ENCODE measurements around the gene SIGLEC15.
"Not testable (repeated sequence)": the region's sequence is repeated elsewhere in the genome, so short reads cannot be mapped to it uniquely, and the experiment has no call there.

SIGLEC15 gene

DNA sequence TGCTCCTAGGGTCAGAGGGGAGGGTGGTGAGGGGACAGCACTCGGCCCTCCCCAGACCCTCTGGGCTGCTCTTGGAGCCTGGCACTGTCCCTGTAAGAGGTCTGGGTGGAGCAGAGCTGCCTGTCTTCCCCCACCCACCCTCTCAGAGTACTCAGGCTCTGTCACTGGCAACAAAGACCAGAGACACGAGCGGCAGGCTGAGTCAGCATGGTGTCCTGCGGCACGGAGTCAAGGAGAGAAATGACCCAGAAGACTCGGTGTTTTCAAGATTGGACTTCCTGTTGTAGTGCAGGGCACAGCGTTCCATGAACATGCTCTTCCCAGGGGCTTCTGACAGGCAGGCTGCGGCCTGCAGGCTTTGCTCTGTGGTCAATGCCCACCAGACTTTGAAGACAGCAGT, 19.9 kb downstream of the SIGLEC15 start:
- no peaks in the 10 kb centered on the region for H4K20me1 ChIP-seq (ENCODE audit: insufficient read depth, low read length)
- TF ChIP-seq CTCF (IDR thresholded peaks at IDR 0.05; ENCODE audit: borderline replicate concordance, extremely low read depth, low read length, poor library complexity, severe bottlenecking), result no peak
- TF ChIP-seq EZH2 (IDR thresholded peaks at IDR 0.05; ENCODE audit: borderline replicate concordance, low read depth, low read length, severe bottlenecking), result no peak
- no peaks in the 10 kb centered on the region for H3K79me2 ChIP-seq (ENCODE audit: insufficient read depth, low read length)

DNA sequence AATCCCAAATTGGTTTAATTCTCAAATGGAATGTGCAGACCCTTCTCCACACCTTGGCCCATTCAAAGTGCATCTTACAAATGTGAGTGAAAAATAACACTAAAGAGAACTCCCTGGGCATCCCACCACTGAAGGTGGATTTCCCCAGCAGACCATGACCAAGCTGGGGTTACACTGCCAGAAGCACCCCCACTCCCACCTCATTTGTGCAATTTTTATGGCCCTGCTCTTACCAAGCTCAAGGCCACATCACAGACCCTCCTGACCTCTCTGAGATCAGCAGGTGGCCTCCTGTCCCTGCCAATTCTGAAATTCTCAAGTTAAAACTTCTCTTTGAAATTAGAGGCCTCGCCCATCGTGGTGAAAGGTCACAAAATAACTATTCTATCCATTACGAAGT, 21.6 kb downstream of the SIGLEC15 start:
- Histone ChIP-seq H3K9me3 (ENCODE audit: insufficient read depth, low read length, severe bottlenecking) (no peaks in the 10 kb centered on the region), H3K27ac (ENCODE audit: low read length) (no peak overlapping the region), H3K36me3 (ENCODE audit: insufficient read depth, low read length) (peaks cover 21% of the 10 kb centered on the region), H3K4me1 (ENCODE audit: insufficient read depth, low read length) (no peaks in the 10 kb centered on the region), H4K20me1 (ENCODE audit: insufficient read depth, low read length) (no peaks in the 10 kb centered on the region), H3K4me3 (ENCODE audit: low read depth in 1 of 2, low read length in 2 of 2) (no peak overlapping the region), H3K4me2 (ENCODE audit: insufficient read depth, low read length) (no peak overlapping the region), H2AFZ (ENCODE audit: low read depth, low read length) (no peak overlapping the region), H3K9ac (ENCODE audit: low read depth, low read length) (no peak overlapping the region), H3K27me3 (ENCODE audit: insufficient read depth, low read length, poor library complexity) (no peaks in the 10 kb centered on the region), H3K79me2 (ENCODE audit: insufficient read depth, low read length) (no peaks in the 10 kb centered on the region)
- DNase-seq (no peak), ATAC-seq (ENCODE audit: insufficient read depth, low read depth) (no peak)
- TF ChIP-seq EZH2 (IDR thresholded peaks at IDR 0.05; ENCODE audit: borderline replicate concordance, low read depth, low read length, severe bottlenecking) (no peak), CTCF (IDR thresholded peaks at IDR 0.05; ENCODE audit: borderline replicate concordance, extremely low read depth, low read length, poor library complexity, severe bottlenecking) (no peak)

More for the DNA sequence above, 19.9 kb downstream of the SIGLEC15 start:
- Histone ChIP-seq H3K4me2 (ENCODE audit: insufficient read depth, low read length) (no peak overlapping the region), H3K9me3 (ENCODE audit: insufficient read depth, low read length, severe bottlenecking) (no peaks in the 10 kb centered on the region), H3K4me3 (ENCODE audit: low read depth in 1 of 2, low read length in 2 of 2) (no peak overlapping the region), H3K27ac (ENCODE audit: low read length) (no peak overlapping the region), H3K36me3 (ENCODE audit: insufficient read depth, low read length) (peaks cover 12% of the 10 kb centered on the region; the same call in 1 of the 2 replicates), H3K9ac (ENCODE audit: low read depth, low read length) (no peak overlapping the region), H3K4me1 (ENCODE audit: insufficient read depth, low read length) (no peaks in the 10 kb centered on the region), H2AFZ (ENCODE audit: low read depth, low read length) (no peak overlapping the region), H3K27me3 (ENCODE audit: insufficient read depth, low read length, poor library complexity) (no peaks in the 10 kb centered on the region)
- no peak for DNase-seq
- ATAC-seq (ENCODE audit: insufficient read depth, low read depth), result no peak

DNA sequence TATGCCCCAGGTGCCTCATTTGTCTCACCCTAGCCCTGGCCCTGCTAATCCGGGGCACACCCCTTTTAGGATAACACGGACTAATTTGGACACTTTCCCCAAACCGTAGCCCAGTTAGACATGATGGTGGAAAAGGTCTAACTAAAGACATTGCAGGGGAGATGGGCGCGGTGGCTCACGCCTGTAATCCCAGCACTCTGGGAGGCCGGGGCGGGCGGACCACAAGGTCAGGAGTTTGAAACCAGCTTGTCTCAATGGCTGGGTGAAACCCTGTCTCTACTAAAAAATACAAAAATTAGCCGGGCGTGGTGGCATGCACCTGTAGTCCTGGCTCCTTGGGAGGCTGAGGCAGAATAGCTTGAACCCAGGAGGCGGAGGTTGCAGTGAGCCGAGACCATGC, 23.2 kb downstream of the SIGLEC15 start:
- H3K9ac ChIP-seq (ENCODE audit: low read depth, low read length); H3K4me1 ChIP-seq (ENCODE audit: insufficient read depth, low read length); H3K27me3 ChIP-seq (ENCODE audit: insufficient read depth, low read length, poor library complexity); H3K27ac ChIP-seq (ENCODE audit: low read length); H3K4me3 ChIP-seq (ENCODE audit: low read depth in 1 of 2, low read length in 2 of 2); H3K9me3 ChIP-seq (ENCODE audit: insufficient read depth, low read length, severe bottlenecking); H2AFZ ChIP-seq (ENCODE audit: low read depth, low read length); H3K79me2 ChIP-seq (ENCODE audit: insufficient read depth, low read length); ATAC-seq (ENCODE audit: insufficient read depth, low read depth); H4K20me1 ChIP-seq (ENCODE audit: insufficient read depth, low read length); DNase-seq; H3K4me2 ChIP-seq (ENCODE audit: insufficient read depth, low read length): not testable (repeated sequence)
- H3K36me3 ChIP-seq (ENCODE audit: insufficient read depth, low read length), result peaks cover 34% of the 10 kb centered on the region

- ATAC-seq (ENCODE audit: insufficient read depth, low read depth) (no peak), DNase-seq (no peak)
- H3K27me3 ChIP-seq (ENCODE audit: insufficient read depth, low read length, poor library complexity), result no peaks in the 10 kb centered on the region
- H3K4me3 ChIP-seq (ENCODE audit: low read depth in 1 of 2, low read length in 2 of 2), result no peak overlapping the region
- H3K27ac ChIP-seq (ENCODE audit: low read length), result no peak overlapping the region
- no peak overlapping the region for H3K9ac ChIP-seq (ENCODE audit: low read depth, low read length)
- TF ChIP-seq CTCF (IDR thresholded peaks at IDR 0.05; ENCODE audit: borderline replicate concordance, extremely low read depth, low read length, poor library complexity, severe bottlenecking) (no peak), EZH2 (IDR thresholded peaks at IDR 0.05; ENCODE audit: borderline replicate concordance, low read depth, low read length, severe bottlenecking) (no peak)
- H3K79me2 ChIP-seq (ENCODE audit: insufficient read depth, low read length), result no peaks in the 10 kb centered on the region
- no peaks in the 10 kb centered on the region for H3K4me1 ChIP-seq (ENCODE audit: insufficient read depth, low read length)
- no peak overlapping the region for H2AFZ ChIP-seq (ENCODE audit: low read depth, low read length)
- H3K4me2 ChIP-seq (ENCODE audit: insufficient read depth, low read length), result no peak overlapping the region
- H3K9me3 ChIP-seq (ENCODE audit: insufficient read depth, low read length, severe bottlenecking), result no peaks in the 10 kb centered on the region
- H3K36me3 ChIP-seq (ENCODE audit: insufficient read depth, low read length), result peaks cover 43% of the 10 kb centered on the region
- no peaks in the 10 kb centered on the region for H4K20me1 ChIP-seq (ENCODE audit: insufficient read depth, low read length)
Observed at GRCh38 chr18:45849529-45849928, 24.1 kb downstream of the SIGLEC15 start.
